WTC11 (cell line): ENCODE results near the gene ABCC9. TPM values are rescaled to one million over a fixed set of nuclear protein-coding genes. Genes with fewer than 3 reads are reported as not detected.

Experiments
- ATAC-seq: fragments of 200-7000 bp; cut with Tn5 transposase; 2 replicates; pipeline ENCODE4 v1.10.0; 2021; ENCODE audit warnings: mild to moderate bottlenecking, moderate library complexity
- CTCF ChIA-PET: fragments of 300-600 bp; sonication (Branson Sonifier 250); formaldehyde crosslinking; loops from one replicate; lab custom pipeline; 2021; ENCODE audit warnings: antibody characterized with exemption; lab: Charles Lee
- POLR2A ChIA-PET: fragments of 350-600 bp; sonication (Branson Sonifier 250); formaldehyde crosslinking; loops from one replicate; lab custom pipeline; 2021; ENCODE audit warnings: antibody characterized with exemption; lab: Charles Lee
- DNase-seq: peaks from one replicate; pipeline ENCODE4 v3.0.0; 2021; ENCODE audit warnings: low spot score
- H3K27ac Mint-ChIP-seq: 2 replicates; pipeline ENCODE4 v1.8.0; 2021; ENCODE audit warnings: mixed read lengths
- H3K27me3 Mint-ChIP-seq: 2 replicates; pipeline ENCODE4 v1.8.0; 2021; ENCODE audit warnings: low read depth, mild to moderate bottlenecking, moderate library complexity, mixed read lengths
- H3K36me3 Mint-ChIP-seq: 2 replicates; pipeline ENCODE4 v1.8.0; 2021; ENCODE audit warnings: mixed read lengths
- H3K4me1 Mint-ChIP-seq: 2 replicates; pipeline ENCODE4 v1.8.0; 2022; ENCODE audit warnings: mixed read lengths
- H3K4me3 Mint-ChIP-seq: 2 replicates; pipeline ENCODE4 v1.8.0; 2021; ENCODE audit warnings: mild to moderate bottlenecking, moderate library complexity, mixed read lengths
- H3K9me3 Mint-ChIP-seq: 2 replicates; pipeline ENCODE4 v1.8.0; 2021; ENCODE audit warnings: mixed read lengths
- AFF4 ChIP-seq: sonication (generic); formaldehyde crosslinking; IDR thresholded peaks from 2 replicates; pipeline ENCODE4 v1.8.1; 2023; ENCODE audit warnings: mild to moderate bottlenecking, missing genetic modification reagents, borderline replicate concordance
- ATF1 ChIP-seq: sonication (generic); formaldehyde crosslinking; IDR thresholded peaks from 2 replicates; pipeline ENCODE4 v1.8.1; 2023; ENCODE audit warnings: mild to moderate bottlenecking, moderate library complexity, missing genetic modification reagents
- ATF2 ChIP-seq: sonication (generic); formaldehyde crosslinking; IDR thresholded peaks from 2 replicates; pipeline ENCODE4 v1.8.1; 2022; ENCODE audit warnings: low read depth, missing genetic modification reagents, borderline replicate concordance
- CBFB ChIP-seq: sonication (generic); formaldehyde crosslinking; IDR thresholded peaks from 2 replicates; pipeline ENCODE4 v1.8.1; 2022; ENCODE audit warnings: mild to moderate bottlenecking, low read depth, missing genetic modification reagents
- CREB1 ChIP-seq: sonication (generic); formaldehyde crosslinking; IDR thresholded peaks from 2 replicates; pipeline ENCODE4 v1.8.0; 2023; ENCODE audit warnings: mild to moderate bottlenecking, missing genetic modification reagents
- ESRRA ChIP-seq: sonication (generic); formaldehyde crosslinking; IDR thresholded peaks from 2 replicates; pipeline ENCODE4 v1.8.1; 2022; ENCODE audit warnings: mild to moderate bottlenecking, missing genetic modification reagents, borderline replicate concordance
- FOXJ3 ChIP-seq: sonication (generic); formaldehyde crosslinking; IDR thresholded peaks from 2 replicates; pipeline ENCODE4 v1.9.0; 2021; ENCODE audit warnings: missing genetic modification reagents, mild to moderate bottlenecking, borderline replicate concordance
- GRHL2 ChIP-seq: fragments of 250-450 bp; sonication (Bioruptor Pico); IDR thresholded peaks from 2 replicates; pipeline ENCODE4 v1.8.0; 2022; ENCODE audit warnings: mild to moderate bottlenecking, moderate library complexity; ENCODE audit not compliant: insufficient replicate concordance, severe bottlenecking
- JAZF1 ChIP-seq: fragments of 250-450 bp; sonication (Bioruptor Pico); IDR thresholded peaks from 2 replicates; pipeline ENCODE4 v1.9.0; 2021; ENCODE audit warnings: moderate library complexity, mild to moderate bottlenecking, inconsistent platforms
- NR1H2 ChIP-seq: sonication (generic); formaldehyde crosslinking; IDR thresholded peaks from 2 replicates; pipeline ENCODE4 v1.9.0; 2021; ENCODE audit warnings: mild to moderate bottlenecking, moderate library complexity, missing genetic modification reagents
- NR2C2 ChIP-seq: sonication (generic); formaldehyde crosslinking; IDR thresholded peaks from 2 replicates; pipeline ENCODE4 v1.8.0; 2022; ENCODE audit warnings: mild to moderate bottlenecking, missing genetic modification reagents
- PRDM15 ChIP-seq: sonication (generic); formaldehyde crosslinking; IDR thresholded peaks from 2 replicates; pipeline ENCODE4 v1.8.0; 2022; ENCODE audit warnings: missing genetic modification reagents
- SP1 ChIP-seq: sonication (generic); formaldehyde crosslinking; conservative IDR thresholded peaks from 2 replicates; pipeline ENCODE4 v1.8.1; 2022; ENCODE audit warnings: missing genetic modification reagents
- ZNF138 ChIP-seq: sonication (generic); formaldehyde crosslinking; conservative IDR thresholded peaks from 2 replicates; pipeline ENCODE4 v1.8.1; 2022; ENCODE audit warnings: mild to moderate bottlenecking, moderate library complexity, missing genetic modification reagents
- ZNF416 ChIP-seq: fragments of 250-450 bp; sonication (Bioruptor Pico); IDR thresholded peaks from 2 replicates; pipeline ENCODE4 v1.9.0; 2021; ENCODE audit warnings: mild to moderate bottlenecking, inconsistent platforms
- ZNF532 ChIP-seq: fragments of 250-450 bp; sonication (Bioruptor Pico); IDR thresholded peaks from 2 replicates; pipeline ENCODE4 v1.9.0; 2021; ENCODE audit warnings: mild to moderate bottlenecking, borderline replicate concordance
- total RNA-seq: library from RNA; stranded (reverse); gene quantifications from 3 replicates; pipeline ENCODE4 v1.2.3, GENCODE V29; 2021

Gene ABCC9
- total RNA-seq, 1 experiment from 2014 or later: 0.04 TPM

- ATAC-seq (no peak), DNase-seq (no peak)
- no peak for TF ChIP-seq ZNF416
- no peak for TF ChIP-seq ESRRA (CRISPR knock-in tag)
- no peak for TF ChIP-seq GRHL2 (CRISPR knock-in tag)
- TF ChIP-seq ZNF532 (CRISPR knock-in tag): no peak
- TF ChIP-seq FOXJ3 (CRISPR knock-in tag): no peak
- no peak for TF ChIP-seq CREB1 (CRISPR knock-in tag)
- TF ChIP-seq ATF1 (CRISPR knock-in tag): no peak
- TF ChIP-seq NR2C2 (CRISPR knock-in tag): no peak
- TF ChIP-seq PRDM15: no peak
- TF ChIP-seq AFF4 (CRISPR knock-in tag): no peak
- no peak for TF ChIP-seq NR1H2 (CRISPR knock-in tag)
- TF ChIP-seq SP1 (CRISPR knock-in tag): no peak
- POLR2A ChIA-PET: no interaction called here
- H3K4me1 Mint-ChIP-seq: no peaks in the 10 kb centered on the region
- no peaks in the 10 kb centered on the region for H3K27me3 Mint-ChIP-seq
- H3K9me3 Mint-ChIP-seq: peaks cover 4% of the 10 kb centered on the region; the same call in 1 of the 2 replicates
- no peak overlapping the region for H3K4me3 Mint-ChIP-seq
- H3K36me3 Mint-ChIP-seq: no peaks in the 10 kb centered on the region
- CTCF ChIA-PET: interaction anchor here (0.9 to 1.6 kb wide), 2 partner anchors 11 to 66 kb away, joined by 3 to 6 read pairs; partner anchors contain the start of gene KCNJ8
- H3K27ac Mint-ChIP-seq: no peak overlapping the region
Observed at GRCh38 chr12:21763531-21763930, 177.7 kb downstream of the ABCC9 start.

GRCh38 chr12:21759737-21760136 is 181.5 kb downstream of the ABCC9 start:
- no peak overlapping the region for H3K4me3 Mint-ChIP-seq
- ATAC-seq (no peak), DNase-seq (no peak)
- H3K27me3 Mint-ChIP-seq: no peaks in the 10 kb centered on the region; the same call in 1 of the 2 replicates
- no peaks in the 10 kb centered on the region for H3K36me3 Mint-ChIP-seq
- no peak for TF ChIP-seq CBFB (CRISPR knock-in tag)
- TF ChIP-seq ATF2 (CRISPR knock-in tag): no peak
- TF ChIP-seq ZNF138 (CRISPR knock-in tag): no peak
- no peak for TF ChIP-seq JAZF1 (CRISPR knock-in tag)
- no peaks in the 10 kb centered on the region for H3K4me1 Mint-ChIP-seq
- no peaks in the 10 kb centered on the region for H3K9me3 Mint-ChIP-seq
- H3K27ac Mint-ChIP-seq: no peak overlapping the region
- ChIA-PET CTCF (interaction anchor here (0.7 kb wide), 1 partner anchor 230 kb away, joined by 3 read pairs; no protein-coding TSS in a partner anchor), POLR2A (no interaction called here)
